Measurements from ENCODE around the gene LPP. TPM values are rescaled to one million over a fixed set of nuclear protein-coding genes. Genes with fewer than 3 reads are reported as not detected.

LPP gene
- total RNA-seq, 4 donors from 2014 or later: 45.9 to 81.1 (median 63.0) TPM

GRCh38 chr3:188841906-188842305, 687.9 kb downstream of the LPP start:
- 64 to 68% methylated on average over 3 of the region's 3 CpGs for WGBS, 2 donors
- TF ChIP-seq POLR2A (IDR thresholded peaks at IDR 0.05): no peak
- no peak for TF ChIP-seq CTCF (IDR thresholded peaks at IDR 0.05)
- intact Hi-C loops (cut with DNase I; ENCODE audit: low total_unique reads): no loop called here
- H3K4me3 ChIP-seq (ENCODE audit: low read depth, poor library complexity, severe bottlenecking): no peak overlapping the region
- DNase-seq (ENCODE audit: low spot score in 2 of 2): no peak

GRCh38 chr3:188842639-188843038, 688.7 kb downstream of the LPP start:
- WGBS, 2 donors: 48 to 66% methylated on average over 1 of the region's 1 CpG
- intact Hi-C loops (cut with DNase I; ENCODE audit: low total_unique reads): no loop called here
- DNase-seq (ENCODE audit: low spot score in 2 of 2): no peak
- no peak overlapping the region for H3K4me3 ChIP-seq (ENCODE audit: low read depth, poor library complexity, severe bottlenecking)
- TF ChIP-seq CTCF (IDR thresholded peaks at IDR 0.05): no peak
- no peak for TF ChIP-seq POLR2A (IDR thresholded peaks at IDR 0.05)

GRCh38 chr3:188844096-188844495, 690.1 kb downstream of the LPP start:
- intact Hi-C loops (cut with DNase I; ENCODE audit: low total_unique reads): no loop called here
- H3K4me3 ChIP-seq (ENCODE audit: low read depth, poor library complexity, severe bottlenecking): no peak overlapping the region
- TF ChIP-seq POLR2A (IDR thresholded peaks at IDR 0.05) (no peak), CTCF (IDR thresholded peaks at IDR 0.05) (no peak)
- no peak for DNase-seq (ENCODE audit: low spot score in 2 of 2)
- WGBS, 2 donors: 72 to 78% methylated on average over 1 of the region's 1 CpG

GRCh38 chr3:188845514-188845913, 691.6 kb downstream of the LPP start:
- H3K4me3 ChIP-seq (ENCODE audit: low read depth, poor library complexity, severe bottlenecking): no peak overlapping the region
- intact Hi-C loops (cut with DNase I; ENCODE audit: low total_unique reads): no loop called here
- TF ChIP-seq CTCF (IDR thresholded peaks at IDR 0.05): no peak
- TF ChIP-seq POLR2A (IDR thresholded peaks at IDR 0.05): no peak
- 85 to 86% methylated on average over 3 of the region's 3 CpGs for WGBS, 2 donors
- DNase-seq (ENCODE audit: low spot score in 2 of 2): no peak

- DNase-seq (ENCODE audit: low spot score in 2 of 2): no peak
- intact Hi-C loops (cut with DNase I; ENCODE audit: low total_unique reads): no loop called here
- 55 to 81% methylated on average over 8 of the region's 8 CpGs for WGBS, 2 donors
- no peak overlapping the region for H3K4me3 ChIP-seq (ENCODE audit: low read depth, poor library complexity, severe bottlenecking)
- TF ChIP-seq CTCF (IDR thresholded peaks at IDR 0.05) (no peak), POLR2A (IDR thresholded peaks at IDR 0.05) (no peak)
Observed at GRCh38 chr3:188848947-188849346, 695.0 kb downstream of the LPP start.
